ENCODE results near the gene PIWIL4.

Gene PIWIL4

DNA sequence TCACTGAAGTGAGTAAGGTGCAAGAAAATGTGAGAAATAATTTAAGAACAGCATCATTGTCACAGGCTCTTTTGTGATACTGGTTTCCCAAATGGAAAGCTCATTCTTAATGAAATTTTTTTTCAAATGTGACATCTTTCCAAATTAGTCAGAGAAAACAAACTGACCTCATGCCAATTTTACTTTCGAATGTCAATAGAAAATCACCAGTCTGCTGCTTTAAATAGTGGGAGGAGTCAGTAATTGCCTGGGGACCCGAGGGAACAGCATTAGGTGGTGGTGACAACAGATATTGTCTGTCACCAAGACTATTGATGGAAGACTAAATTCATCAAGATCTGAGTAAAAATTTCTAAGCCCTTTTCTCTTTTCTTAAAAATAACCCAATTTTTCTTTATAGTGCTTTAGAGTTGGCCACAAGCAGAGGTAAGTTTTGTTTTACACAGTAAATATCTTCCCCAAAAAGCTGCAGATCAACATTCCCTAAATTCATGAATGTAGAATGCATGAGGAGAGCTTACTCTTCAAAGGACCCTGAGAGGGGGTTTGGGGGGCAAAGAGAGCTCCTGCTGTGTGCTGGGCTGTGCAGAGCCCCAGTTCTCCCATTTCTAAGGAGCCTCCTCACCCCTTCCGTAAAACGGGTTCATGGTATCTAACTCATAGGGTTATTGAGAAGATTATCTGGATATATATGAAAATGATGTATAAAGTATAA is 95.1 kb downstream of the PIWIL4 start:
- TF ChIP-seq CTCF (IDR thresholded peaks at IDR 0.05; ENCODE audit: extremely low read depth, insufficient read depth, missing control alignments): no peak
- DNase-seq (ENCODE audit: low spot score): no peak
- in situ Hi-C loops (cut with MboI; ENCODE audit: low pct_unique_long_range_greater_than_20kb, low sequenced_read_pairs, unreplicated experiment): no loop called here

DNA sequence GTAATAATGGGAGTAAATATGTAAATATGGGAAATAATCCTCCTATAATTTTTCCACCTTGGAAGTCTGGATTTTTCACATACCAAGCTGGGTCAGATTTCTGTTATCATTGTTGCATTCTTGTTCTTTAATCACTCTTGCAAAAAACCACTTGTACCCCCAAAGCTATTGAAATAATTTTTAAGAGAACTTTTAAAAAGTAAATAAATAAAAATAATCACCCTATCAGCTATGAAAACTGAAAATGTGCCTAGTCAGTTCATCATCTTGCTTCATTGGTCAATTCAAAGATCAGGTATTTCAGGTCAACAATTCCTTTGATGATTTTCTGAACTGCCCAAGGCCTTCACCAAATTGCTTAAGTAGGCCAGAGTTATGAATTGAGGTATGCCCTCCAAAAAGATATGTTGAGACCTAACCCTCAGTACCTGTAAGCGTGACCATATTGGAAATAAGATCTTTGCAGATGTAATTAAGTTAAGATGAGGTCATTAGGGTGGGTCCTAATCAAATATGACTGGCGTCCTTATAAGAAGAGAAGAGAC is 95.8 kb downstream of the PIWIL4 start:
- in situ Hi-C loops (cut with MboI; ENCODE audit: low pct_unique_long_range_greater_than_20kb, low sequenced_read_pairs, unreplicated experiment): no loop called here

GRCh38 chr11:94664346-94664745 is 97.2 kb downstream of the PIWIL4 start:
- DNase-seq (ENCODE audit: low spot score): no peak
- no peak for TF ChIP-seq CTCF (IDR thresholded peaks at IDR 0.05; ENCODE audit: extremely low read depth, insufficient read depth, missing control alignments)
- in situ Hi-C loops (cut with MboI; ENCODE audit: low pct_unique_long_range_greater_than_20kb, low sequenced_read_pairs, unreplicated experiment): no loop called here

More for the DNA sequence above, 95.8 kb downstream of the PIWIL4 start:
- TF ChIP-seq CTCF (IDR thresholded peaks at IDR 0.05; ENCODE audit: extremely low read depth, insufficient read depth, missing control alignments): no peak
- DNase-seq (ENCODE audit: low spot score): no peak

DNA sequence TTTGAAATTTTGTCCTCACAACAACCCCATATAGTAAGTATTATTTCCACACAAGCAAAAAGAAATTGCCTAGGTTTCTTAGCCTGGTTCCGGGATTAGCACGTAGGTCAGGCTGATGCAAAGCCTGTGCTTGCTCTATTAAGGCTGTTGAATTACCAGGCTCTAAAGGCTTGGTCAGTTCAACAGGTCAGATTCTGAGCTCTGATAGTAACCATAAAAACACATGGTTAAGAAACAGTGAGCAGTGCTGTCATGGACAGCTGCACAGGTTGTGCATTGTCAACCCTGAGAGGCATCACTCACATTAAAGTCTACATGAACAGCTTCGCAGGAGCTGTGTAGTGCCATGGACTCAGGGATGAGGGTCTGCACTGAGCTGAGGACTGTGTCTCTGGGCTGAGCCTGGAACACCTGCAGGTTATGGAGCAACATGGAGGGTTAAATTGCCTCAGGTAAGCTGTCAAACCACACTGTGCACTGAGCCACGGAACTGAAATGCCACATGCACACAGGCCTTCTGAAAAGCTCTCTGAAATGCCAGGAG is 98.0 kb downstream of the PIWIL4 start:
- in situ Hi-C loops (cut with MboI; ENCODE audit: low pct_unique_long_range_greater_than_20kb, low sequenced_read_pairs, unreplicated experiment): no loop called here
- DNase-seq (ENCODE audit: low spot score): no peak
- TF ChIP-seq CTCF (IDR thresholded peaks at IDR 0.05; ENCODE audit: extremely low read depth, insufficient read depth, missing control alignments): no peak

DNA sequence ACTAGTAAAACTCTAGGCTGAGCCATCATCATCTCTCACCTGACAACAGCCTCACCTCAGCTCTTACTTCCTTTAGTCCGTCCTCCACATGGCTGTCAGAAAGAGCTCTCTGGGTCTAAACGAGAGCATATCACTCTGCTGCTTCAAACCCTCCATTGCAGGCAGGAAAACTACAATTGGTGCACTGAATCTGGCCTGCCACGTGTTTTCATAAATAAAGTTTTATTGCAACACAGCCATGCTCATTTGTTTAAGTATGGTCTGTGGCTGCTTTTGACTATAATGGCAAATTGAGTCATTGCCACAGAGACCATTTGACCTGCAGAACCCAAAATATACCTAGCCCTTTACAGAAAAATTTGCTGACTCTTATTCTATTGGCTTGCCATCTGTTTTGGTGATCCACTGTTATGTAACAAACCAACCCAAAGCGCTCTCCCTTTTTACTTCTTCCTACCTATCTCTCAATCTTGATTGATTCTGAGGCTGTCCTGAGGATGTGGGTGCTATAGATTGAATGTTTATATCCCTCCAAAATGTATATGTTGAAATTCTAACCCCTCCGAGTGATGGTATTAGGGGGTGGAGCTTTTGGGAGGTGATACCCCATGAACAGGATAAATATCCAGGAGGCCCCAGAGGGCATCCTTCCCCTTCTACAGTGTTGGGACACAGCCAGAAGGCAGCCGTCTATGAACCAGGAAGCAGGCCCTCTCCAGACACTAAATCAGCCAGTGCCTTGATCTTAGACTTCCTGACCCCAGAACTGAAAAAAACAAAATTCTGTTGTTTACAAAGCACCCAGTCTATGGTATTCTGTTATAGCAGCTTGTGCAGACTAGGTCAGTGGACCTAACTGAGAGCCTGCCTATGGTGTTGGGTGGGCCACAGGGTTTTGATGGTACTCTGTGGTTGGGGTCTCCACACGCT is 99.9 kb downstream of the PIWIL4 start:
- DNase-seq (ENCODE audit: low spot score): no peak
- no peak for TF ChIP-seq CTCF (IDR thresholded peaks at IDR 0.05; ENCODE audit: extremely low read depth, insufficient read depth, missing control alignments)
- in situ Hi-C loops (cut with MboI; ENCODE audit: low pct_unique_long_range_greater_than_20kb, low sequenced_read_pairs, unreplicated experiment): no loop called here

DNA sequence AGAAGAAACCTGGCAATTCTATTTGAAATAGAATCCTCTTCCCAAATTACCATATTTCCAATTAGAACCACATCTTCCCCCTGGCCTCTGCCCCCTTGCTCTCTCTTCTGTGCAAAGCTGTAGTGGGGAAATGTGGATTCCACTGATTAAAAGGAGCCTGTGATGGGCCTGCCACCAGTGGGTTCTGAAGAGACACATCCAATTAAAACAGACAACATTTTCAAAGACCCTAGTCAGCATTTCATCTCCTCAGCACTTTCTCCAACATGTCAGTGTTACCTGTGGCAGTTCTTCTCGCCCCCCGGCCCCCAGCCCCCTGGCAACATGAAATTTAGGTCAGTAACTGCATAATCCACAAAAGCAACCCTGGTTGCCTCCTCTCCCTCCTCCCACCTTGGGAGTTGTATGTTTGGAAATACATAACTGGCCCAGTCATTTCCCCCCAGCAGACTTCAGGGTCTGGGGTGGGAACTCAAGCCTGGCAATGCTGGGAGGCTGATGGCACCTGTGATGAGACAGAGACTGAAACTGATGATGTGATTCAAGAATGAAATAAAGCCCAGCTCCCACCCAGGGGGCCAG is 101.1 kb downstream of the PIWIL4 start:
- DNase-seq (ENCODE audit: low spot score): no peak
- TF ChIP-seq CTCF (IDR thresholded peaks at IDR 0.05; ENCODE audit: extremely low read depth, insufficient read depth, missing control alignments): no peak

More for the DNA sequence above, 101.1 kb downstream of the PIWIL4 start:
- in situ Hi-C loops (cut with MboI; ENCODE audit: low pct_unique_long_range_greater_than_20kb, low sequenced_read_pairs, unreplicated experiment): no loop called here

Data from GM13977 (cell line).